Mesodermal cell (in vitro differentiated cells): ENCODE measurements around the gene FHOD3.

Source experiments
- H3K27ac ChIP-seq: 2 replicates; pipeline ENCODE4 v1.7.0; 2013; ENCODE audit warnings: mild to moderate bottlenecking, low read depth, low read length, moderate library complexity; ENCODE audit not compliant: severe bottlenecking
- H3K36me3 ChIP-seq: 2 replicates; pipeline ENCODE4 v1.7.1; 2013; ENCODE audit warnings: mild to moderate bottlenecking, low read length, moderate library complexity; ENCODE audit not compliant: control insufficient read depth, insufficient read depth
- H3K4me1 ChIP-seq: one replicate; pipeline ENCODE4 v1.7.1; 2013; ENCODE audit warnings: mild to moderate bottlenecking, low read length; ENCODE audit not compliant: insufficient read depth, control insufficient read depth, poor library complexity, severe bottlenecking
- H3K4me3 ChIP-seq: 2 replicates; pipeline ENCODE4 v1.7.0; 2013; ENCODE audit warnings: low read length, control low read depth, mild to moderate bottlenecking; ENCODE audit not compliant: insufficient read depth, poor library complexity, severe bottlenecking; ENCODE audit errors: extremely low read depth
- H3K9me3 ChIP-seq: 2 replicates; pipeline ENCODE4 v1.7.1; 2013; ENCODE audit warnings: mild to moderate bottlenecking, low read length, moderate library complexity; ENCODE audit not compliant: control insufficient read depth
- WGBS, 2 experiments: methylation state at CpG; one replicate each; pipeline ENCODE4 v1.1.5; 2013; ENCODE audit warnings: missing lambda C conversion rate in 2 of 2; ENCODE audit not compliant: insufficient coverage in 2 of 2; 5-methylcytosine and 5-hydroxymethylcytosine counted together

Gene FHOD3

DNA sequence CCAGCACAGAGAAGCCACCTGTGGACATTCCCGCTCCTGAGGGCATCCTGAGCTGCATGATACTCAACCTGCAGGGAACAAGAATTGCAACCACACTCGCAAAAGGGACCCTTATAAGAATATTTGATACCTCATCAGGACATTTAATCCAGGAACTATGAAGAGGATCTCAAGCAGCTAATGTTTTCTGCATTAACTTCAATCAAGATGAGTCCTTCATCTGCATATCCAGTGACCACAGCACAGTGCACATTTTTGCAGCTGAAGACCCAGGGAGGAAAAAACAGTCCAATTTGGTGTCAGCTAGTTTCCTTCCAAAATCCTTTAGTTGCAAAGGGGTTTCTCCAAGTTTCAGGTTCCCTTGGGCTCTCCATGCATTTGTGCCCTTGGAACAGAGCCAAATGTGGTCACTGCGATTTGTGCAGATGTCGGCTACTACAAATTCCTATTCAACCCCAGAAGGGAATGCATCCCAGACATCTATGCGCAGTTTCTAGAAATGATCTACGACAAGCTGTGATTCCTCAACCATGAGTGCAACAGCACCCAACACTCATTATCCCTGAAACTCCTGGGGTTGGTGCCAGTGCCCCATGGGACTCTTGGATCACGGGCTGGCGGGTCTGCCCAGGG is 23.3 kb upstream of the FHOD3 start:
- 90 to 93% methylated on average over 7 to 8 of the region's 8 CpGs for WGBS, 2 experiments
- Histone ChIP-seq H3K27ac (no peak overlapping the region), H3K36me3 (no peaks in the 10 kb centered on the region), H3K9me3 (no peaks in the 10 kb centered on the region), H3K4me3 (no peak overlapping the region), H3K4me1 (no peaks in the 10 kb centered on the region)

DNA sequence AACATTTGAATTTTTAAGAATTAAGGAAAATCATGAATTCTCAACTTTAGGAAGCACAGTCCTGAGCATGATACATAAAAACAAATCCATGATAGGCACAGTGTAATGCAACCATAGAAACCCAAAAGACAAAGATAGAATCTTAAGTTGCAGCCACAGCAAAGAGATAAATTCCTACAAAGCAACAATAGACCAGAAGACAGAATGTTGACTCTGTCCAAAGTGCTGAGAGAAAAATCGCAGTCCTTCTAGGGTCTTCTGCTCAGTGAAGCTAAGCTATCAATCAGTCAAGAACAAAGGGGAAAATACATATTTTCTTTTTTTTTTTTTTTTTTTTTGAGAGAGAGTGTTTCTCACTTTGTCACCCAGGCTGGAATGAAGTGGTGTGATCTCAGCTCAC is 22.0 kb upstream of the FHOD3 start:
- no peaks in the 10 kb centered on the region for H3K36me3 ChIP-seq
- no peak overlapping the region for H3K27ac ChIP-seq
- H3K4me3 ChIP-seq = no peak overlapping the region
- WGBS, 2 experiments = no CpG with 5 or more reads among the region's 1 CpG
- no peaks in the 10 kb centered on the region for H3K4me1 ChIP-seq
- H3K9me3 ChIP-seq = no peaks in the 10 kb centered on the region

DNA sequence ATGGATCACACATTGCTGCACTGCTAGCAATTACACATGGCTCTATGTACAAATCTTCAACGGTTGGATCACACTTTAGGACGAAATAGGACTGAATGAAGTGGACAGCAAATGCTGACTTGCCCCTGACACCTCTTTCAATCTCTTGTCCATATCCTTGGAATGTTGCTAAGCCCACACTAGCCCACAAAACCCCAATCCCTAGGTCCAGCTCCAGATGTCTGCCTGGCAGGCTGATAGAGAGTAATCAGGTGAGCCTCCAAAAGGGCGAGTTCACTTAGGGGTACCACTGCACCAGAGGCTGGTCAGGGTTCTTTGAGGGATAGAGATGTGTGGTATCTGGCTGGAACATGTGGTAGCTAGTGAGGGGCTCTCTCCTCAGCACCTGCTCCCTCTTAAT is 18.5 kb upstream of the FHOD3 start:
- H3K4me3 ChIP-seq = no peak overlapping the region
- H3K36me3 ChIP-seq = no peaks in the 10 kb centered on the region
- H3K27ac ChIP-seq = no peak overlapping the region
- 86 to 100% methylated on average over 3 of the region's 3 CpGs for WGBS, 2 experiments
- H3K9me3 ChIP-seq = no peaks in the 10 kb centered on the region
- H3K4me1 ChIP-seq = no peaks in the 10 kb centered on the region

DNA sequence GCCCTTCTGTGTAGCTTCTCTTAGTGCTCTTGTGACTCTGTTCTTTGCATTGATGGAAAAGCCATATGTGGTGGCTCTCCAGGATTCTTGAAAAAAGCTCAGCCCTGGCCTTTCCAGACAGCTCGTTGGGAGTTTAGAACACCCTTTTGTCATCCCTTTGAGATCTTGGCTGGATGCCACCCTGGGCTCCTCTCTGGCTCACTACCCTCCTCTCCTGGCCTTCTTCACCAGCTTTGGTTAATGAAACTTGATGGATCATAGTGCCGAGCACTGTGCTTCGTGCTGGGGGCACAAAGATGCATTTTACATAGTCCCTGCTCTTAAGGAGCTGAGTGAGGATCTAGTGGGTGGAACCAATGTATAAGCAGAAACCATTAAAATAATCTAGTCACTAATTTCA is 15.6 kb upstream of the FHOD3 start:
- Histone ChIP-seq H3K36me3 (no peaks in the 10 kb centered on the region), H3K27ac (no peak overlapping the region), H3K4me3 (no peak overlapping the region), H3K4me1 (no peaks in the 10 kb centered on the region), H3K9me3 (no peaks in the 10 kb centered on the region)
- 63 to 65% methylated on average over 1 to 2 of the region's 3 CpGs for WGBS, 2 experiments

DNA sequence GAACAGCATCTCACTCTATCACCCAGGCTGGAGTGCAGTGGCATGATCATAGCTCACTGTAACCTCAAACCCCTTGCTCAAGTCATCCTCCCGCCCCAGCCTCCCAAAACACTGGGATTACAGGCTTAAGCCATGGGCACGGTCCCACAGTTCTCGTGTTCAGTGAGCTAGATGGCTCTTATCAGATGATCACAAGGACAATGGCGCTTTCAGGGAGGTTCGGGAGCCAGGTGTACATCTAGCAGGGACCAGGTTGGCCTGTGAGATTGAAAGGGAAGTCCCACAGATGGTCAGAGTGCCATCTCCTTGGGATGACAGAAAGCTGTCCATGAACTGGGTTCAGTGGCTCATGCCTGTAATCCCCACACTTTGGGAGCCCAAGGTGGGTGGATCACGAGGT is 14.1 kb upstream of the FHOD3 start:
- Histone ChIP-seq H3K4me3 (no peak overlapping the region), H3K4me1 (no peaks in the 10 kb centered on the region), H3K36me3 (no peaks in the 10 kb centered on the region), H3K27ac (no peak overlapping the region), H3K9me3 (no peaks in the 10 kb centered on the region)
- WGBS, 2 experiments = 88 to 92% methylated on average over 5 to 6 of the region's 6 CpGs

DNA sequence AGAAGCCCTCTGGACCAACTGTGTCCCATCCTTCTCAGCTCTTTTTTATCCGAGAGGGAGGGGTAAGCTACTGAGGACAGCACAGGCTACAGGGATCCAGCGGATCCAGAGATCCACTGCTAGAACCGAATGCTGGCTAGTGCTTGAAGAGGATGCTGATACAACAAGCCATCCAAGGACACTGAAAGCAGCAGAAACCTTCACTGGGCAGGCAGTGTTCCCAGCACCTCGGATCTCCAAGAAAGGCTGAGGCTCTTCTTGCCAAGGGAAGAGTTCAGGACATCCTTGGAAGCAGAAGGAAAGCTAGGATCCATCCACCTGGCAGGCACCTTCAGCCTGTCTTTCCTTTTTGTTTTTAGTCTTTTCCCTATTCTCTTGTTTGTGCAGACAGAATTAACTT is 13.2 kb upstream of the FHOD3 start:
- H3K4me3 ChIP-seq = no peak overlapping the region
- H3K36me3 ChIP-seq = no peaks in the 10 kb centered on the region
- no peaks in the 10 kb centered on the region for H3K4me1 ChIP-seq
- WGBS, 2 experiments = 64 to 75% methylated on average over 4 of the region's 4 CpGs
- no peaks in the 10 kb centered on the region for H3K9me3 ChIP-seq
- no peak overlapping the region for H3K27ac ChIP-seq

DNA sequence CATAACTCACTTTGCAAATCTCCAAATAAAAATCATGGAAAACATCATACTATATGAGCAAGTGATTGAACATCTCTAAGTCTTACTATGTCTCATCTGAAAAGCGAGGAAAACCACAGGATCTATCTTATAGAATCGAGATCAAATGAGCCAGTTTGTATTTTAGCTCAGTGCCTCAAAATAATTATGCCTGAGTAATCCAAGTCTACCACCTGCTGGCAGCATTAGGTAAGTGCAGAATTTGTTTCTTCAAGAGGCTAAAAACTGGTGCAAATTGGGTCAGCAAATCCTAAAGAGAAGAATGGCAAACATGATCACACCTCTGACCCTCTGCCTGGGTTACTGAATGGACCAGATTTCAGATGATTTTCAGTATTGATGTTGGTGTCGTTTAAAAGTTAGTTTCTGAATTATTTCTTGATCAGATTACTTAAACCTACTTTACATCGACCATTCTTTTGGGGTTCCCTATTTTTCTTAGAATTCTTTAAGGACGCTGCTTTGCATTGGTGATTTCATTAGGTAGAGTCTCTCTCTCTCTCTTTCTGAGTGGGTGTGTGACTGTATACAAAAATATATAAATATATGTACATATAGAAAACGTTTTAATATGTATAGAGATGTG is 12.7 kb upstream of the FHOD3 start:
- no peaks in the 10 kb centered on the region for H3K9me3 ChIP-seq
- no peak overlapping the region for H3K27ac ChIP-seq
- 22% methylated on average over 2 of the region's 6 CpGs; no CpG with 5 or more reads in 1 of the 2 experiments for WGBS, 2 experiments
- no peaks in the 10 kb centered on the region for H3K36me3 ChIP-seq
- no peaks in the 10 kb centered on the region for H3K4me1 ChIP-seq
- H3K4me3 ChIP-seq = no peak overlapping the region

DNA sequence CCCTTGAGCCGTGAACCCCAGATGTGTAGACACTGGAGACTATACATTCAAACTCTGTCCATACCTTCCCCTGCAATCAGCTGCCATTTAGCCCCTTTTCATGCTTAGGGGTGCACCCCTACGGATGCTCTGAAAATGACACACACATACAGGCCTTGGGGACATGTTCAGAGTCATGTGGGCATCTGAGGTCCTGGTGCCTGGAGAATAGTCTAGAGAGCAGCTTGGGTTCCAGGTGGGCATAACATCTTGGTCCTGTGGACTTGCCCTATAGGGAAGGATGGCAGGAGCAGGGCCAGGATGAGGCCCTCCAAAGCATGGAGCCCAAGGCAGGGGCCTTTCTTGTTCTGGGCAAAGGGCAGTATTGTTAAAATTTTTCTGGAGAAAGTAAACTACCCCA is 9.9 kb upstream of the FHOD3 start:
- Histone ChIP-seq H3K36me3 (no peaks in the 10 kb centered on the region), H3K4me3 (no peak overlapping the region), H3K9me3 (no peaks in the 10 kb centered on the region), H3K27ac (no peak overlapping the region), H3K4me1 (no peaks in the 10 kb centered on the region)
- WGBS, 2 experiments = 80% methylated on average over 2 of the region's 2 CpGs; no CpG with 5 or more reads in 1 of the 2 experiments

DNA sequence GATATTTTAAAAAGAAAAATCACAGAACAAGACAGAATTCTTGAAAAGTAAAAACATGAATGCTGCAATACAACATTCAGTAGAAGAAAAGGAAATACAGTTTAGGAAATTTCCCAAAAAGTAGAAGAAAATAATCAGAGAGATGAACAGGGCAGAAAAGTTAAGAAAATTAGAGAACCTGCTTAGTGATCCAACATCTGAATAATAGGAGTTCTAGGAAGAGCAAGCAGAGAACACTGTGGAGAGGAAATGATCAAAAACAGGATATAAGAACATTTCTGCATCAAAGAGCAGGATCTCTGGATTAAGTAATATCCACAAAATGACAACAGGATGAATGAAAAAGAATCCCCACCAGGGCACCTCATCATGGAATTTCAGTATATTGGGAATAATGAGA is 8.8 kb upstream of the FHOD3 start:
- no peak overlapping the region for H3K27ac ChIP-seq
- H3K4me3 ChIP-seq = no peak overlapping the region
- no peaks in the 10 kb centered on the region for H3K9me3 ChIP-seq
- no peaks in the 10 kb centered on the region for H3K36me3 ChIP-seq
- no peaks in the 10 kb centered on the region for H3K4me1 ChIP-seq

DNA sequence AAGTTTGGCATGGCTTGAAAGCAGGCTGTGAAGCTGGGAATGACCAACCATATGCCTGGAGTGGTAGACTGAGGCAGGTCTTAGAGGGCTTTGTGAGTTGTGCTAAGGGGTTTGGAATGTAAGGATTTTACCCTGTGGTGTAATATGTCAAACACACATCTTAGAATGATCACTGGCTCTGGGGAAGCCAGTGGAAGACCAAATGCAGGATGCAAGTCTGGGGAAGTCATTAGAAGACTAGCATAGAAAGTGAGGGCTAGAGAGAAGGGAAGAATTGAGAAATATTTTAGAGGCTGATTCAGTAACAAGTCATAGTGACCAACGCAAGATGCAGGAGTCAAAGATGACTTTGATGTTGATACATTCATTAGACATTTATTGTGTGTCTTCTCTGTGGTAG is 3.5 kb upstream of the FHOD3 start:
- Histone ChIP-seq H3K4me1 (peaks cover 2% of the 10 kb centered on the region), H3K4me3 (no peak overlapping the region), H3K9me3 (peaks cover 1% of the 10 kb centered on the region), H3K36me3 (no peaks in the 10 kb centered on the region), H3K27ac (no peak overlapping the region)
- 75 to 100% methylated on average over 1 of the region's 1 CpG for WGBS, 2 experiments

DNA sequence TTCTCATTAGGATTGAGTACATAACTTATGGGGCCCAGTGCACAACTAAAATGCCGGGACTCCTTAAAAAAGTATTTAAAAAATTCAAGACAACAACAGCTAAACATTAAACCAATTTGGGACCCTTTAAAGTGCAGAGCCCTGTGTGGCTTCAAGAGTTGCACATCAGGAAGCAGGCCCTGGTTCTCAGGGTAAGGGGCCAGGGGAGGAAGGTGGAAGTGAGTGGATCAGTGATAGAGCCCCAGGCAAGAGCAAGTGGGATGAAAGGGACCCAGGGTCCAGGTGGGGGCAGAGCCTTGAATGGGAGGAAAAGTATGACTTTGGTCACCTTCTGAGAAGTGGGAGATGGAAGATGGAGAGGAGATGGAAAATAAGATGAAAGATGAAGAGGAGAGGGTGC is 2.3 kb upstream of the FHOD3 start:
- Histone ChIP-seq H3K4me3 (no peak overlapping the region), H3K4me1 (peaks cover 2% of the 10 kb centered on the region), H3K9me3 (peaks cover 4% of the 10 kb centered on the region), H3K36me3 (no peaks in the 10 kb centered on the region), H3K27ac (no peak overlapping the region)
- WGBS, 2 experiments = no CpG with 5 or more reads among the region's 1 CpG
